Fibroblast of skin of abdomen (primary cell): Measurements from ENCODE around the gene HOOK1.
"Not testable (repeated sequence)": the region's sequence is repeated elsewhere in the genome, so short reads cannot be mapped to it uniquely, and the experiment has no call there.

Experiments
- DNase-seq: peaks from one replicate; pipeline ENCODE4 v3.0.0-alpha.2; 2013

Gene HOOK1

GRCh38 chr1:59885160-59885832 lies 70.5 kb downstream of the HOOK1 start:
- DNase-seq, result no peak

DNA sequence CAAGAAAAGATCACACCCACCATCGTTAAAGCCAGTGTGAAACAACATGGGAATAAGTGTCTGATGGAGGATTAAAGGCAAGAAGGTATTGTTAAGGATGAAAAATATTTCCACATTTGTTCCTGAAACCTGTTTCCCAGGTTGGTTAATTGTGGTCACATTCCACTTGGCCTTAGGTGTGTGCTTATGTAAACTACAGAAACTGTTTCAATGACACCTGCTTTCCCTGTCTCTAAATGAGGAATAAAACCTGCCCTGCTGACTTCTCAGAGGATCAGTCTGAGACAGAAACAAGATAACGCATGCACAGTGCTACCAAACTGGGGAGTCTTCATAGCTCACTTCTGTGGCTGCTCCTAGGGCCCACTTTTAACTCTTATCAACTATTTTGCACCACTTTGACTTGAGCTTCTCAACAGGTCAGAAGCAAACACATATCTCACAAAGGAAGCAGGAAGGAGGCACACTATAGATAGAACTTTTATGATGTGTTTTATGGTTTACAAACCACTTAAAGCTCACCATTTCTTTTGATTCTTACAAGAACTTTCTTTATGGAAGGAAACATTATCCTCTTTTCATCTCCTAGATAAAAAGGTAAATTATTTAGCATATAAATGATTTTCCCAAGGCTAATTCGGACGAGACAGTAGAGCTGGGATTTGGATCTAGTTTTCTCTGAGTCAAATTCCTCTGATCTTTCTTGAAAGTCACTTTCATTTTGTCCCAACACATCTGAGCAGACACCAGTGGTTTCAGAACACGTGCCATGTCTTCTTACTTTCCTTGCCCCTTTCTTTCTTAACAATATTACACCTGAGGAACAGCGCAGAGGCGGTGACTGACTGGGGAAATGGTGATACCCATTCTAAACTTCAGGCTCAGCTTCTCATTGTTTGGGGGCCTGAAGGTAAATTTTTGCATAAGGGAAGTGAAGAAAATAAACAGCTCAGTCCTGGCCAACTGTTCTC lies 78.4 kb downstream of the HOOK1 start:
- no peak for DNase-seq

- no peak for DNase-seq
Observed at GRCh38 chr1:59897165-59897564, 82.4 kb downstream of the HOOK1 start.

DNA sequence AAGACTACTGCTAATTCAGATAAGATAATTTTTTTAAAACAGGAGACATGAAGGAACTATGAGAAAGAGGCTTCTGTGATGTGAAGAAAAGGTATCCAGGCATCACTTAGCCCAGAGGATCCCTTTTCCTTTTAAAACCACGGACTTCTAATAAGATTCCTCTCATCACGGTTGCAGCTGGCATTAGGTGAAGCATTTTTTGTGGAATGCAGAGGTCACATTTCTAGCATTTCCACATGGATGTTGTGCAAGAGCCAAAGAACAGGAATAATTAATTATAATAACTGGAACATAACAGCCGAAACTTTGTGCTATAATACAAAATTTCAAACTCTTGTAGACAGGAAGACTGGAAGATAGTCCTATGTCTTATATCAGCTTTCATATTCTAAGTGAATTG lies 84.2 kb downstream of the HOOK1 start:
- peak; percentile 20 for DNase-seq

- DNase-seq, result no peak
Observed at GRCh38 chr1:59900640-59901039, 85.9 kb downstream of the HOOK1 start.

DNA sequence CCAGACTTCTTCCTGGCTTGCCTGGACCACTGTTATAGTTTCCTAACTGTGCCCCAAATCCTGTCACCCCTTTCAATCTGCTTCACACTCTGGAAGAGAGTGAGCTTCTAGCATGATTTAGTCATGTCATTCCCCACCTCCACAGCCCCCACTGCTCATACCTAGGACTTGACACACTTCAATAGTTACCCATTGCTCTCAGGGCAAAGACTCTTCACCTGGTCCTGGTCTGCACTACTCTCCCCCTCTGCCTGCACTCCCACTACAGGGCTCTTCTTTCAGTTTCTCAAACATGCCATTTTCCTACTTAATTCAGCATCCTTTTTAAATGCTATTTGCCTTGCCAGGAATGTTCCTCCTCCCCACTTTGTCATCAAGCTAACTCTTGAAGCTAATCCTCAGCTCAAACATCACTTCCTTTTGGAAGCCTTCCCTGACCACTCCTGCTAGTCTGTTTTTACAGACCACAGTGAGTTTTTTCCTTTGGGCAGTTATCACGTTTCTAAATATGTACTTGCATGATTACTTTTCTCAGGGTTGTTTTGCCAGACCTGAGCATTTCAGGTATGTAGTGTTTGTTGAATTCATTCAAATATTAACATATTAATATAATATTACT lies 87.1 kb downstream of the HOOK1 start:
- peak; percentile 16 for DNase-seq

DNA sequence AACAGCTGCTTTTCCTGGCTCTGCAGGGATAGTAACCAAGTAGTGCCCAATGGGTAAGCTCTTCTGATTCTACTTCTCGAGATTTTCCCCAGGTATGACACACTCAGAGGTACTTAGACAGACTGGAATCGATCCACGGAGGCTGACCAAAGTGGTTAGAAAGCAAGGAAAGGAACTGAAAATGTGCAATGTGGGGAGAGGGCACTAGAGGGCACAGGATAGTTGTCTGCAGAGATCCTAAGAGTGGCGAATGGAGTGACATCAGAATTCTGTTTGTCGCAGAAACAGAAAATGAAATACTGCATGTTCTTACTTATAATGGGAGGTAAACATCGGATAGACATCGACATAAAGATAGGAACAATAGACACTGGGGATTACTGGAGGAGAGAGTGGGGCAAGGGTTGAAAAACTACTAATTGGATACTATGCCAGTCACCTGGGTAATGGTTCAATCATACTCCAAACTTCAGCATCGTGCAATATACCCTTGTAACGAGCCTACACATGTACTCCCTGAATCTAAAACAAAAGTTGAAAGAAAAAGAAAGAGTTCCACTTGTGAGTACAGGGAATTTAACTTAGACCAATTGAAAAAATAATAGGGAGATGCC lies 88.5 kb downstream of the HOOK1 start:
- no peak for DNase-seq

GRCh38 chr1:59906931-59907330 lies 92.2 kb downstream of the HOOK1 start:
- DNase-seq, result no peak

DNA sequence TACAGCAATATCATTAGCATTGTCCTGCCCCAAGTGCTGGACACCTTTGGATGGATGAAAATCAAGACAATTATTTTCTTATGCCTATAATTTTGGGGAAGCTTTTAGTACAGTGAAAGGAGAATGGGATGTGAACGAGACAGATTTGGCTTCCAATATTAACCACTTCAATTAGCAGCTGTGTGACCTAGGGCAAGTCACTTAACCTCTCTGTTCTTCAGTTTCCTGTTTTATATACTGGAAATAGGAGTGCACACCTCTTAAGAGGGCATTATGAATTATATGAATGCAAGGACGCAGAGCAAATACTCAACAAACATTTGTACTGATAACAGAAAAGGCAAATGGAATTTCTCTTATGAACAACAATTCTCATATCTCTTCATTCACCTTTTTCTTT lies 93.3 kb downstream of the HOOK1 start:
- no peak for DNase-seq

DNA sequence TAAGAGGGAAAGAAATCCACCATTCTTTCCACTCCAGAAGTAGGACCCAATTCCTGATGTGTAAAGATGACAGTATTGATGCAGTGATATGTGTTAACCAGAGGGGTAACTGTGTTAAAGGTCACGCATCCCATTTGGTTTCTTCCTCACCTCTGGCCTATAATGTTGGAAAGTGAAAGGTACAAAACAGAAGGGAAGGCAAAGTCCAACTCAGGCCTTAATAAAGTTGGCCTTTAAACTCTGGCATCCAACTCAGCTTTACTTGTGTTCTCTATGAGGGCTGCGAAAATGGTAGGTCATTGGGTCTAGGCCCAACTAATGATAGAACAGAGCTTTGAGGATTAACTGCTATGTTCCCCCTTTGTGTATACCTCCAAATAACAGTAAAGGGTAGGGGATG lies 93.9 kb downstream of the HOOK1 start:
- DNase-seq, result no peak

GRCh38 chr1:59914791-59915286 lies 100.1 kb downstream of the HOOK1 start:
- not testable (repeated sequence) for DNase-seq

GRCh38 chr1:59915516-59915915 lies 100.8 kb downstream of the HOOK1 start:
- no peak for DNase-seq

DNA sequence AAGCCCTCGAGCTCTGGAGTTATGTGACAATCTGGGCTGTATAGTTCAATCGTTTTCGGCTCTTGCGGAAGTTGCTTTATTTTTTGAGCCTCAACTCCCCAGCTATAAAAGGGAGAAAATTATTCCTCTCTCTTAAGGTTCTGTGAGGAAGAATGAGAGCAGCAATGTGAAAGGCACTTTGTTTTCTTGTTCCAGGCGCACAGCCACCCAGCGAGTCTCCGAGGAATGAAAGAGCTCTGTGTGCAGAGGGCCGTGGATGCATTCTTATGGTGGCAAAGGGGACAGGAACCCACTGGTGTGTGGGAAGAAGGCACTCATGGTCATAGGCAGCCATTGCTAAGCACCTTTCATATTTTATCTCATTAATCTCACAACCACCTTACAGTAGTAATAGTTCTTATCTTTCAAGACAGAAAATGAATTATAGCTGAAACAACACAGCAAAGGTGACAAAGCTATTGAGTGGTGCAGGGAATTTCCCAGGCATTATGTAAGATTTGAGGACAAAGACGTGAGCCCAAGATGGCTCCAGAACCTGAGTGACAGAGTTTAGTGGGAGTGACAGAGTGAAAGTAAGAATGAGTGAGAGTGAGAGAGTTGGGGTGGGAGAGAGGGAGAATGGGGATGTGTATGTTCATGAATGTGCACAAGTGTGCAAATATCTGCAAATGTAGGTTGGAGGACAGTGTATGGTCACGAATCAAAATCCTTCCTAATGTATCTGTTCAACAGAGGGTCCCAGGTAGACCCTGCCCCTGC lies 102.5 kb downstream of the HOOK1 start:
- no peak for DNase-seq

GRCh38 chr1:59917785-59918180 lies 103.0 kb downstream of the HOOK1 start:
- no peak for DNase-seq

DNA sequence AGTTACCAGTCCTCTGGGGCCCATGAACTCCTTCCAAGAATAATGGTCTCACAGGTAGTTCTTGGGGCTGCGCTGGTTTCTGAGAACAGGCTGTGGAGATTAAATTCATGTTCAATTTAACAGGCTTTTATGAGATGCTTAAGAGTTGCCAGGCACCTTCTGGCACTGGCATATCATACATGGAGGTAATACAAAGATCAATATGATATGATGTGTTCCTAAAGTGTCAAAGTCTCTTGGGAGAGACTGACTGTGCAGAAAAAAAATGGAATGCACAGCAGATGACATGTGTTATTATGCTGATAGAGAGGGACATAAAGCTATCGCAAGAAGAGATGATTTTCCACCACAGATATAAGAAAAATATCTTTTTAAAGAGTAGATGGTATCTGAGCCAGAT lies 105.0 kb downstream of the HOOK1 start:
- DNase-seq, result no peak

- DNase-seq, result not testable (repeated sequence)
Observed at GRCh38 chr1:59921258-59921899, 106.6 kb downstream of the HOOK1 start.

- no peak for DNase-seq
Observed at GRCh38 chr1:59924653-59925052, 109.9 kb downstream of the HOOK1 start.
